GM12801 (cell line): Measurements from ENCODE around the gene BAAT.

ENCODE experiments used
- TF ChIP-seq, protein P1 (sequence below): IDR thresholded peaks from one replicate; pipeline ENCODE4 v1.5.1; 2011; ENCODE audit warnings: control low read depth; ENCODE audit not compliant: insufficient read length; ENCODE audit errors: extremely low read depth

BAAT gene

GRCh38 chr9:101398068-101398929 lies 13.5 kb upstream of the BAAT start, which contains the start of the genes MRPL50 and ZNF189:
MRPL50 (minus strand) TSS chr9:101398618; CDS start chr9:101398592, 26 bp downstream.
ZNF189 (plus strand) TSS chr9:101398851; CDS start chr9:101399157, 306 bp downstream.
- TF ChIP-seq, protein P1, sequence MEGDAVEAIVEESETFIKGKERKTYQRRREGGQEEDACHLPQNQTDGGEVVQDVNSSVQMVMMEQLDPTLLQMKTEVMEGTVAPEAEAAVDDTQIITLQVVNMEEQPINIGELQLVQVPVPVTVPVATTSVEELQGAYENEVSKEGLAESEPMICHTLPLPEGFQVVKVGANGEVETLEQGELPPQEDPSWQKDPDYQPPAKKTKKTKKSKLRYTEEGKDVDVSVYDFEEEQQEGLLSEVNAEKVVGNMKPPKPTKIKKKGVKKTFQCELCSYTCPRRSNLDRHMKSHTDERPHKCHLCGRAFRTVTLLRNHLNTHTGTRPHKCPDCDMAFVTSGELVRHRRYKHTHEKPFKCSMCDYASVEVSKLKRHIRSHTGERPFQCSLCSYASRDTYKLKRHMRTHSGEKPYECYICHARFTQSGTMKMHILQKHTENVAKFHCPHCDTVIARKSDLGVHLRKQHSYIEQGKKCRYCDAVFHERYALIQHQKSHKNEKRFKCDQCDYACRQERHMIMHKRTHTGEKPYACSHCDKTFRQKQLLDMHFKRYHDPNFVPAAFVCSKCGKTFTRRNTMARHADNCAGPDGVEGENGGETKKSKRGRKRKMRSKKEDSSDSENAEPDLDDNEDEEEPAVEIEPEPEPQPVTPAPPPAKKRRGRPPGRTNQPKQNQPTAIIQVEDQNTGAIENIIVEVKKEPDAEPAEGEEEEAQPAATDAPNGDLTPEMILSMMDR = no peak

DNA sequence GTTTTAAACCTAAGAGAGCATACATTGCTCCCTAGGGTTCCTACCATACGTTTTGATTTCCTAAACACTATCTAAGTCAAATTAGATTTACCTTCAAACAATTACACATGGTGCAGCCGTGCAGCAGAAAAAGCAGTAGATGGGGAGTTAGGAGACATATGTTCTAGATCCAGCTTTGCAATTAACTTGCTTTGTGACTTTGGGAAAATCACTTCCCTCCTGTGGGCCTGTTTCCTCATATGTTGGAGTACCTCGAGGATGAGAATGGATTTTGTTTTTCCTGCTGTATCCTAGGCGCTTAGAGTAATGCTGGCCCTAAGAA lies 12.9 kb upstream of the BAAT start:
- TF ChIP-seq, protein P1 = no peak

DNA sequence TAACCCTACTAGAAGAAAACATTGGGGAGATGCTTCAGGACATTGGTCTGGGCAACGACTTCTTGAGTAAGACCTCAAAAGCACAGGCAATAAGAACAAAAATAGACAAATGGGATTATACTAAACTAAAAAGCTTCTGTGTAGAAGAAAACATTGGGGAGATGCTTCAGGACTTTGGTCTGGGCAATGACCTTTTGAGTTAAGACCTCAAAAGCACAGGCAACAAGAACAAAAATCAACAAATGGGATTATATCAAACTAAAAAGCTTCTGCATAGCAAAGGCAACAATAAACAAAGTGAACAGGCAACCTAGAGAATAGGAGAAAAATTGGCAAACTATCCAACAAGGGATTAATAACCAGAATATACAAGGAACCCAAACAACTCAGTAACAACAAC lies 9.9 kb upstream of the BAAT start:
- TF ChIP-seq, protein P1 = no peak

DNA sequence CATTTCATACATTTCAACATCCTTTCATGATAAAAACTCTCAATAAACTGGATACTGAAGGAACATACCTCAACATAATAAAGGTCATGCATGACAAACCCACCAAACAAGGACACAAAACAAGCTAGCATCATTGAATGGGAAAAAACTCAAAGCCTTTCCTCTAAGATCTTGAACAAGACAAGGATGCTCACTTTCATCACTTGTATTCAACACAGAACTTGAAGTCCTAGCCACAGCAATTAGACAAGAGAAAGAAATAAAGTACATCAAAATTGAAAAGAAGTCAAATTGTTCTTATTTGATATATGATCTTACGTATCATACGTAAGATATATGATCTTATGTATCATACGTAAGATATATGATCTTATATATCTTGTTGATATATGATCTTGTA lies 8.3 kb upstream of the BAAT start:
- TF ChIP-seq, protein P1 = no peak

- TF ChIP-seq, protein P1 = no peak
These were observed 3.7 kb upstream of the BAAT start for GRCh38 chr9:101388507-101388993.

- TF ChIP-seq, protein P1 = no peak
These were observed 3.2 kb upstream of the BAAT start for GRCh38 chr9:101387871-101388506.

DNA sequence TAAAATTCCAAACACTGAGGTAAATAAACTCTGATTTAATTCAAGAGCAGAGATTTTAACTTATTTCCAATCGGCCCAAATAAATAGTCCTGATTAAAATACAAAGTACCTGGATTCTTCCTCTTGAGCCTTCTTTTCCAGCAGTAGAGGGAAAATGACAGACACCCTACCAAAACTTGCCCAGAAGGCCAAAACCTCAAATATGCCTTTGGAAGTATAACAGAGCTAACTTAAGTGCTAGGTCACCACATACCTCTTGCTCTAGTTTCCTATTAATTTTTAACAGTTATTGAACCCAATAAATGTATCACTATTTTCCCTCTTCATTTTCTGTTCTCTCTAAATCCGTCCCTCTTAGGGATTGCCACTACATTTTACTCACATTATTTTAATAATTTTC lies 1.4 kb downstream of the BAAT start:
- TF ChIP-seq, protein P1 = no peak
